Amniotic epithelial cell (primary cell): ENCODE data around the gene RABGAP1.
A peak's percentile ranks its signal among the peaks of the same experiment; 100 is the strongest.
"Not testable (repeated sequence)": the region's sequence is repeated elsewhere in the genome, so short reads cannot be mapped to it uniquely, and the experiment has no call there.

Experiments used
- DNase-seq: peaks from one replicate; pipeline ENCODE4 v3.0.0-alpha.2; 2010; ENCODE audit warnings: low read depth

RABGAP1 gene

GRCh38 chr9:122940749-122941581 is at the start of gene RABGAP1:
Gene RABGAP1, plus strand, starts transcription at chr9:122941020. Its CDS starts 16,040 bp downstream, at chr9:122957060.
- peak; percentile 95 for DNase-seq

- peak; percentile 27 for DNase-seq
These were observed 42.9 kb upstream of the RABGAP1 start for GRCh38 chr9:122897969-122898368.

GRCh38 chr9:122900791-122901190 is 40.0 kb upstream of the RABGAP1 start:
- peak; percentile 25 for DNase-seq

GRCh38 chr9:122904466-122904822 is 36.4 kb upstream of the RABGAP1 start:
- peak; percentile 34 for DNase-seq

- DNase-seq = peak; percentile 100
These were observed 35.8 kb upstream of the RABGAP1 start, which contains the start of gene RC3H2 for GRCh38 chr9:122904823-122905710. Gene RC3H2, minus strand, starts transcription at chr9:122905359. Its CDS starts 7,850 bp downstream, at chr9:122897509.

- DNase-seq = not testable (repeated sequence)
These were observed 34.7 kb upstream of the RABGAP1 start for GRCh38 chr9:122906122-122906521.

GRCh38 chr9:122912671-122912963 is 28.2 kb upstream of the RABGAP1 start:
- no peak for DNase-seq

- peak; percentile 89 for DNase-seq
These were observed 27.7 kb upstream of the RABGAP1 start, which contains the start of gene ZBTB6 for GRCh38 chr9:122912964-122913673. Gene ZBTB6, minus strand, starts transcription at chr9:122913323. Its CDS starts 1,251 bp downstream, at chr9:122912072.

GRCh38 chr9:122918310-122918709 is 22.5 kb upstream of the RABGAP1 start:
- no peak for DNase-seq

- no peak for DNase-seq
These were observed 18.1 kb upstream of the RABGAP1 start for GRCh38 chr9:122922713-122923112.

GRCh38 chr9:122923947-122924346 is 16.9 kb upstream of the RABGAP1 start:
- no peak for DNase-seq

- DNase-seq = no peak
These were observed 10.9 kb upstream of the RABGAP1 start for GRCh38 chr9:122929796-122930354.

GRCh38 chr9:122930541-122931225 is 10.1 kb upstream of the RABGAP1 start:
- DNase-seq = no peak

GRCh38 chr9:122931226-122932121 is 9.3 kb upstream of the RABGAP1 start, which contains the start of gene ZBTB26:
Gene ZBTB26, minus strand, starts transcription at chr9:122931512. Its CDS starts 11,578 bp downstream, at chr9:122919934.
- DNase-seq = peak; percentile 92

- DNase-seq = no peak
These were observed 4.4 kb upstream of the RABGAP1 start for GRCh38 chr9:122936464-122936863.

- no peak for DNase-seq
These were observed 3.9 kb upstream of the RABGAP1 start for GRCh38 chr9:122936883-122937282.

- no peak for DNase-seq
These were observed 1.2 kb upstream of the RABGAP1 start for GRCh38 chr9:122939601-122940000.

GRCh38 chr9:122940454-122940748 is 419 bp upstream of the RABGAP1 start:
- DNase-seq = no peak

GRCh38 chr9:122941582-122942234 is 888 bp downstream of the RABGAP1 start:
- peak; percentile 74 for DNase-seq
